SH-SY5Y (cell line): Measurements from ENCODE around the gene FOXN3.

Experiments used
- GATA2 ChIP-seq: IDR thresholded peaks from 2 replicates; pipeline ENCODE4 v1.6.1; 2011; ENCODE audit warnings: mild to moderate bottlenecking, low read depth, low read length
- GATA3 ChIP-seq: IDR thresholded peaks from 2 replicates; pipeline ENCODE4 v1.6.1; 2011; ENCODE audit warnings: low read depth, mild to moderate bottlenecking, low read length, moderate library complexity

DNA sequence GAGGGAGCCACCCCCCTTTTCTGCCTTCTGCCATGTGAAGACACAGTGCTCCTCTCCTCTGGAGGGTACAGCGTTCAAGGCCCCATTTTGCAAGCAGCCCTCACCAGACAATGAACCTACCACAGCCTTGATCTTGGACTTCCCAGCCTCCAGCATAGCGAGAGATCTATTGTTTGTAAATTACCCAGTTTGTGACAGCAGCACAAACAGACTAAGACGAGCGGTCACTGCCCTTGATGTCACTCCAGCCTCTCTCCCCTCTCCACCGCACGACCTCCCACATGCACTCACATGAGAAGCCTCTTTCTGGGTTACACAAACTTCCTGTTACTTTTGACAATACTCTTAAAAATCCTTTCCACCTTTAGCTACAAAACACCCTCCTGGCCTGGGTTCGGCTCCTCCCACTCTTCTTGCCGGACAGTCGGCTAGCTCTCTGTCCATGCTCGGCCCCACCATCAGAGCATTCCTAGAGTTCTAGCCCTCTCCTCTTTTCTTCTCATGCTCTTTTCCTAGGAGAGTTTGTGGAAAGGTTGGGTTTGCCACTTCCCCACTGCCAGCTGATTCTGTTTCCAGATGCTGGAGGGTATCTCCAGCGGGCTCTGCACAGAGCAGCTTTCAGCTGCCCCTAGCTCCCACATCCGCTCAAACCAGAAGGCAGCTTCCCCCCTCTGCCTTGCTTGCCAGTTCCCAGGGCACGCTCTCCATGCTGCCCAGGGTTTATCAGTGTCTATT is 124.3 kb downstream of the FOXN3 start:
- TF ChIP-seq GATA2 (no peak), GATA3 (no peak)
